HepG2 (cell line): ENCODE results near the gene BCAS1. TPM values are rescaled to one million over a fixed set of nuclear protein-coding genes. Genes with fewer than 3 reads are reported as not detected.

Source experiments
- ATAC-seq: fragments of 200-7000 bp; cut with Tn5 transposase; 3 replicates; pipeline ENCODE4 v1.9.1; 2020; ENCODE audit warnings: mild to moderate bottlenecking, moderate library complexity
- BruUV-seq: library from RNA; stranded (reverse); fragments of 400-500 nt; replicated peaks from 2 replicates; lab custom pipeline; 2021; lab: Mats Ljungman, UMichigan
- CTCF ChIA-PET: fragments of 300-600 bp; formaldehyde crosslinking; extraction: SDS; loops from one replicate; lab custom pipeline; 2021; ENCODE audit warnings: low total read pairs, inconsistent platforms, low intra/inter-chr PET ratio; lab: Yijun Ruan, JAX
- POLR2A ChIA-PET: fragments of 350-600 bp; sonication (Branson Sonifier 250); formaldehyde crosslinking; loops from one replicate; lab custom pipeline; 2020; ENCODE audit warnings: antibody characterized with exemption, inconsistent platforms; lab: Yijun Ruan, JAX
- DNase-seq: peaks from one replicate; pipeline ENCODE4 v3.0.0-alpha.2; 2015; ENCODE audit warnings: low spot score
- FAIRE-seq: peaks from 3 replicates; lab custom pipeline; 2011; peaks lifted over from hg19 to GRCh38; lab: Jason Lieb, UNC
- H2AFZ ChIP-seq: one replicate; pipeline ENCODE4 v1.6.1; 2011; ENCODE audit warnings: low read length, inconsistent platforms
- H3K27ac ChIP-seq: fragments of 300-600 bp; 3 replicates; pipeline ENCODE4 v1.8.0; 2011; ENCODE audit warnings: mixed run types, mild to moderate bottlenecking, mixed read lengths, low read length, inconsistent platforms; ENCODE audit not compliant: insufficient read depth; ENCODE audit errors: extremely low read length
- H3K27me3 ChIP-seq, 2 experiments: fragments of 200-600 bp in 1 of 2; 2 replicates in 1 of 2; 3 replicates in 1 of 2; pipeline versions ENCODE4 v1.6.0 to v1.8.0; 2011; ENCODE audit warnings: low read length in 2 of 2, mild to moderate bottlenecking in 2 of 2, moderate library complexity in 2 of 2, inconsistent platforms in 1 of 2; ENCODE audit not compliant: insufficient read depth in 2 of 2, control insufficient read depth in 1 of 2
- H3K36me3 ChIP-seq, 2 experiments: fragments of 200-600 bp in 1 of 2; replicated peaks in 1 of 2; 2 replicates in 1 of 2; 3 replicates in 1 of 2; pipeline versions ENCODE4 v1.5.1 to v1.8.0; 2011; ENCODE audit warnings: low read length in 2 of 2, inconsistent platforms in 1 of 2; ENCODE audit not compliant: insufficient read depth in 2 of 2, control insufficient read depth in 1 of 2
- H3K4me1 ChIP-seq: 2 replicates; pipeline ENCODE4 v1.5.1; 2012; ENCODE audit warnings: low read length, inconsistent platforms; ENCODE audit not compliant: insufficient read depth
- H3K4me2 ChIP-seq: 2 replicates; pipeline ENCODE4 v1.6.0; 2011; ENCODE audit warnings: low read depth, low read length, inconsistent platforms
- H3K4me3 ChIP-seq, 3 experiments: fragments of 200-600 bp in 1 of 3; sonication (generic), shearing (Covaris generic) in 1 of 3; replicated peaks in 1 of 3; 2 replicates each; pipeline ENCODE4 v1.5.1; 2011 to 2016; ENCODE audit warnings: low read length in 3 of 3, inconsistent platforms in 2 of 3, low read depth in 2 of 3, mild to moderate bottlenecking in 2 of 3, control low read depth in 1 of 3, mixed read lengths in 1 of 3; ENCODE audit not compliant: insufficient read depth in 1 of 3
- H3K79me2 ChIP-seq: one replicate; pipeline ENCODE4 v1.6.1; 2011; ENCODE audit warnings: low read length, inconsistent platforms; ENCODE audit not compliant: insufficient read depth
- H3K9ac ChIP-seq: 2 replicates; pipeline ENCODE4 v1.6.0; 2011; ENCODE audit warnings: mild to moderate bottlenecking, low read depth, low read length, inconsistent platforms; ENCODE audit not compliant: insufficient read depth
- H3K9me3 ChIP-seq: 2 replicates; pipeline ENCODE4 v1.5.1; 2012; ENCODE audit warnings: mild to moderate bottlenecking, low read length
- H4K20me1 ChIP-seq: 2 replicates; pipeline ENCODE4 v1.6.0; 2011; ENCODE audit warnings: inconsistent platforms, mild to moderate bottlenecking, low read length, moderate library complexity; ENCODE audit not compliant: insufficient read depth
- ONECUT2 ChIP-seq: sonication (generic); formaldehyde crosslinking; IDR thresholded peaks from 2 replicates; pipeline ENCODE4 v1.4.0; 2020; ENCODE audit warnings: missing genetic modification reagents
- SP5 ChIP-seq: IDR thresholded peaks from 2 replicates; pipeline ENCODE4 v1.6.1; 2016; ENCODE audit warnings: low read depth, borderline replicate concordance
- THAP9 ChIP-seq: sonication (generic); formaldehyde crosslinking; IDR thresholded peaks from 2 replicates; pipeline ENCODE4; 2020; ENCODE audit warnings: missing genetic modification reagents, mild to moderate bottlenecking, borderline replicate concordance
- ZBTB40 ChIP-seq, 2 experiments: fragments of 450-650 bp in 1 of 2; sonication (generic) in 1 of 2; formaldehyde crosslinking in 1 of 2; IDR thresholded peaks; 2 replicates each; pipeline versions ENCODE4 v1.6.1 to v1.8.0; 2016 to 2022; ENCODE audit warnings: antibody characterized with exemption in 1 of 2, mild to moderate bottlenecking in 1 of 2, missing genetic modification reagents in 1 of 2
- ZMYM3 ChIP-seq: sonication (generic); formaldehyde crosslinking; IDR thresholded peaks from 2 replicates; pipeline ENCODE4 v1.5.1; 2020; ENCODE audit warnings: mild to moderate bottlenecking, missing genetic modification reagents
- WGBS: methylation state at CpG from one replicate; pipeline ENCODE4 v1.1.6; 2017; ENCODE audit warnings: low lambda C conversion rate; 5-methylcytosine and 5-hydroxymethylcytosine counted together
- in situ Hi-C: cut with HindIII; loops from 2 replicates; pipeline ENCODE4 v1.10.0; 2017; ENCODE audit warnings: low pct_unique_long_range_greater_than_20kb; ENCODE audit not compliant: extremely low pct_ligation_motif_present
- intact Hi-C: fragments of 100-400 bp; cut with micrococcal nuclease; formaldehyde crosslinking; loops from one replicate; pipeline ENCODE4 v1.10.0; 2022; ENCODE audit not compliant: unreplicated experiment
- polyA plus RNA-seq, 8 experiments: library from polyadenylated mRNA; depleted of rRNA in 3 of 8; stranded (reverse) in 7 of 8; unstranded in 1 of 8; fragments of >200 nt; fragmentation: Illumina TruSeq in 4 of 8; extraction: Trizol in 4 of 8; gene quantifications; 2 replicates each; pipeline versions ENCODE4 v1.2.1 to v1.2.3, GENCODE V29; 2011 to 2016; ENCODE audit warnings: low read depth in 4 of 8, missing spikeins in 1 of 8, mixed read lengths in 1 of 8; ENCODE audit not compliant: insufficient read depth in 1 of 8
- total RNA-seq, 5 experiments: library from RNA; depleted of rRNA; stranded (reverse); fragments of >200 nt; fragmentation: Illumina TruSeq; extraction: Trizol; gene quantifications; 2 replicates each; pipeline ENCODE4 v1.2.3, GENCODE V29; 2016; ENCODE audit warnings: low read depth in 1 of 5
- TF ChIP-seq, protein P1 (sequence below): sonication (generic); formaldehyde crosslinking; IDR thresholded peaks from 2 replicates; pipeline ENCODE4 v1.8.0; 2022; ENCODE audit warnings: mild to moderate bottlenecking, missing genetic modification reagents, borderline replicate concordance

BCAS1 gene
- total and polyA plus RNA-seq, 2 of the 13 experiments (the other 11 are each of a cell fraction or from before 2014, with no cell fraction given), result 0.55 to 0.91 TPM

GRCh38 chr20:54085910-54086309 lies 15.5 kb upstream of the BCAS1 start (continued):
- no peak for TF ChIP-seq ZBTB40 (IDR thresholded peaks at IDR 0.05)
- no peak for TF ChIP-seq ZBTB40 (CRISPR knock-in tag; IDR thresholded peaks at IDR 0.05)
- no peak for TF ChIP-seq ZMYM3

- Histone ChIP-seq H3K4me2 (no peak overlapping the region), H3K27ac (no peak overlapping the region)
- POLR2A ChIA-PET, result interaction anchor here (3.2 kb wide), 1 partner anchor 17 kb away, joined by 16 read pairs; no protein-coding TSS in a partner anchor
Measured at GRCh38 chr20:54085425-54085824, 15.0 kb upstream of the BCAS1 start.

More at GRCh38 chr20:54085425-54085824, 15.0 kb upstream of the BCAS1 start:
- H3K4me1 ChIP-seq, result peaks cover 31% of the 10 kb centered on the region
- H3K27me3 ChIP-seq, result peaks cover 0 to 6% of the 10 kb centered on the region in 2 experiments; a peak in 2 of 5 replicates
- H3K9ac ChIP-seq, result no peak overlapping the region
- no peaks in the 10 kb centered on the region for H3K9me3 ChIP-seq
- H3K4me3 ChIP-seq, result no peak overlapping the region
- intact Hi-C loops, result no loop called here
- CTCF ChIA-PET, result no interaction called here
- DNase-seq (no peak), FAIRE-seq (no peak), ATAC-seq (no peak)
- no peaks in the 10 kb centered on the region for H3K36me3 ChIP-seq
- no peaks in the 10 kb centered on the region for H4K20me1 ChIP-seq
- H3K79me2 ChIP-seq, result no peaks in the 10 kb centered on the region
- BruUV-seq, result no TSS peak
- H2AFZ ChIP-seq, result no peak overlapping the region
- TF ChIP-seq ONECUT2 (no peak), THAP9 (CRISPR knock-in tag) (no peak), SP5 (CRISPR knock-in tag) (no peak)
- TF ChIP-seq, protein P1, sequence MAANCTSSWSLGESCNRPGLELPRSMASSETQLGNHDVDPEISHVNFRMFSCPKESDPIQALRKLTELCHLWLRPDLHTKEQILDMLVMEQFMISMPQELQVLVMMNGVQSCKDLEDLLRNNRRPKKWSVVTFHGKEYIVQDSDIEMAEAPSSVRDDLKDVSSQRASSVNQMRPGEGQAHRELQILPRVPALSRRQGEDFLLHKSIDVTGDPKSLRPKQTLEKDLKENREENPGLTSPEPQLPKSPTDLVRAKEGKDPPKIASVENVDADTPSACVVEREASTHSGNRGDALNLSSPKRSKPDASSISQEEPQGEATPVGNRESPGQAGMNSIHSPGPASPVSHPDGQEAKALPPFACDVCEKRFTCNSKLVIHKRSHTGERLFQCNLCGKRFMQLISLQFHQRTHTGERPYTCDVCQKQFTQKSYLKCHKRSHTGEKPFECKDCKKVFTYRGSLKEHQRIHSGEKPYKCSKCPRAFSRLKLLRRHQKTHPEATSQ, result no peak
- in situ Hi-C loops, result loop anchor here (5.0 kb wide), 1 partner anchor 562 kb away; no protein-coding TSS in a partner anchor
- WGBS, result 0% methylated on average over 1 of the region's 1 CpG
